ENCODE measurements around the gene STKLD1.
A peak's percentile ranks its signal among the peaks of the same experiment; 100 is the strongest.

The STKLD1 gene

GRCh38 chr9:133345596-133345995 is 30.6 kb upstream of the STKLD1 start:
- DNase-seq (ENCODE audit: low read depth), result no peak

GRCh38 chr9:133346021-133346785 is 30.0 kb upstream of the STKLD1 start:
- no peak for DNase-seq (ENCODE audit: low read depth)

- no peak for DNase-seq (ENCODE audit: low read depth)
Observed at GRCh38 chr9:133347515-133347984, 28.6 kb upstream of the STKLD1 start.

- DNase-seq (ENCODE audit: low read depth), result peak; percentile 93
Observed at GRCh38 chr9:133347985-133348717, 28.0 kb upstream of the STKLD1 start, which contains the start of the genes MED22 and RPL7A. TSS of gene MED22 (minus strand) at chr9:133348131. CDS start at chr9:133346662, 1,469 bp downstream. TSS of gene RPL7A (plus strand) at chr9:133348218. CDS start at chr9:133348244, 26 bp downstream.

GRCh38 chr9:133348718-133349573 is 27.2 kb upstream of the STKLD1 start:
- DNase-seq (ENCODE audit: low read depth), result no peak

GRCh38 chr9:133349965-133350616 is 26.1 kb upstream of the STKLD1 start:
- no peak for DNase-seq (ENCODE audit: low read depth)

- DNase-seq (ENCODE audit: low read depth), result no peak
Observed at GRCh38 chr9:133351526-133351907, 24.6 kb upstream of the STKLD1 start.

GRCh38 chr9:133351908-133352634 is 24.1 kb upstream of the STKLD1 start:
- no peak for DNase-seq (ENCODE audit: low read depth)

GRCh38 chr9:133352635-133353340 is 23.4 kb upstream of the STKLD1 start:
- no peak for DNase-seq (ENCODE audit: low read depth)

GRCh38 chr9:133353548-133353947 is 22.6 kb upstream of the STKLD1 start:
- no peak for DNase-seq (ENCODE audit: low read depth)

- DNase-seq (ENCODE audit: low read depth), result no peak
Observed at GRCh38 chr9:133354766-133355165, 21.4 kb upstream of the STKLD1 start.

- DNase-seq (ENCODE audit: low read depth), result no peak
Observed at GRCh38 chr9:133355881-133356357, 20.2 kb upstream of the STKLD1 start.

- peak; percentile 49 for DNase-seq (ENCODE audit: low read depth)
Observed at GRCh38 chr9:133356391-133357091, 19.6 kb upstream of the STKLD1 start, which contains the start of the genes SURF1 and SURF2. TSS of gene SURF1 (minus strand) at chr9:133356487. CDS start at chr9:133356453, 34 bp downstream. TSS of gene SURF2 (plus strand) at chr9:133356550. CDS start at chr9:133356593, 43 bp downstream.

GRCh38 chr9:133357656-133358055 is 18.5 kb upstream of the STKLD1 start:
- DNase-seq (ENCODE audit: low read depth), result no peak

GRCh38 chr9:133359399-133360175 is 16.6 kb upstream of the STKLD1 start:
- no peak for DNase-seq (ENCODE audit: low read depth)

GRCh38 chr9:133360400-133361393 is 15.5 kb upstream of the STKLD1 start:
- DNase-seq (ENCODE audit: low read depth), result no peak

GRCh38 chr9:133361507-133362092 is 14.6 kb upstream of the STKLD1 start:
- DNase-seq (ENCODE audit: low read depth), result no peak
